GM12872 (cell line): ENCODE data around the gene KPNB1.

ENCODE experiments used
- CTCF ChIP-seq: IDR thresholded peaks from 3 replicates; pipeline ENCODE4 v1.5.1; 2011; ENCODE audit warnings: low read depth, mild to moderate bottlenecking, low read length, moderate library complexity; ENCODE audit not compliant: insufficient read depth

Gene KPNB1

GRCh38 chr17:47618410-47618809 lies 31.3 kb upstream of the KPNB1 start:
- TF ChIP-seq CTCF = peak; percentile 20; the same call in 1 of the 3 replicates

- TF ChIP-seq CTCF = no peak
Observed at GRCh38 chr17:47620503-47621245, 29.0 kb upstream of the KPNB1 start.

- TF ChIP-seq CTCF = no peak
Observed at GRCh38 chr17:47621293-47622179, 28.2 kb upstream of the KPNB1 start.

- TF ChIP-seq CTCF = no peak
Observed at GRCh38 chr17:47622180-47622549, 27.6 kb upstream of the KPNB1 start.

GRCh38 chr17:47624727-47625068 lies 25.0 kb upstream of the KPNB1 start:
- no peak for TF ChIP-seq CTCF

- TF ChIP-seq CTCF = no peak
Observed at GRCh38 chr17:47628014-47628566, 21.6 kb upstream of the KPNB1 start.

- no peak for TF ChIP-seq CTCF
Observed at GRCh38 chr17:47629826-47630225, 19.9 kb upstream of the KPNB1 start.
